HepG2 (cell line): Measurements from ENCODE around the gene MCF2L. TPM values are rescaled to one million over a fixed set of nuclear protein-coding genes. Genes with fewer than 3 reads are reported as not detected.

ENCODE experiments used
- ARID4A ChIP-seq: sonication (generic); formaldehyde crosslinking; IDR thresholded peaks from 2 replicates; pipeline ENCODE4 v1.5.0; 2020; ENCODE audit warnings: mild to moderate bottlenecking, missing genetic modification reagents, borderline replicate concordance
- REL ChIP-seq: sonication (generic); formaldehyde crosslinking; conservative IDR thresholded peaks from 2 replicates; pipeline ENCODE4 v1.8.0; 2022; ENCODE audit warnings: mild to moderate bottlenecking, missing genetic modification reagents, moderate library complexity
- ZC3H13 ChIP-seq: sonication (generic); formaldehyde crosslinking; IDR thresholded peaks from 2 replicates; pipeline ENCODE4 v1.8.1; 2023; ENCODE audit warnings: mild to moderate bottlenecking, missing genetic modification reagents, moderate library complexity
- ZNF329 ChIP-seq: sonication (generic); formaldehyde crosslinking; IDR thresholded peaks from 2 replicates; pipeline ENCODE4 v1.9.0; 2021; ENCODE audit warnings: low read depth, mild to moderate bottlenecking, missing genetic modification reagents
- ZNF652 ChIP-seq: IDR thresholded peaks from 2 replicates; pipeline ENCODE4 v1.6.1; 2016; ENCODE audit warnings: low read depth, borderline replicate concordance
- ZSCAN31 ChIP-seq: sonication (generic); formaldehyde crosslinking; IDR thresholded peaks from 2 replicates; pipeline ENCODE4 v1.5.0; 2020; ENCODE audit warnings: low read depth, mild to moderate bottlenecking, missing genetic modification reagents
- polyA plus RNA-seq, 8 experiments: library from polyadenylated mRNA; depleted of rRNA in 3 of 8; stranded (reverse) in 7 of 8; unstranded in 1 of 8; fragments of >200 nt; fragmentation: Illumina TruSeq in 4 of 8; extraction: Trizol in 4 of 8; gene quantifications; 2 replicates each; pipeline versions ENCODE4 v1.2.1 to v1.2.3, GENCODE V29; 2011 to 2016; ENCODE audit warnings: low read depth in 4 of 8, missing spikeins in 1 of 8, mixed read lengths in 1 of 8; ENCODE audit not compliant: insufficient read depth in 1 of 8
- total RNA-seq, 5 experiments: library from RNA; depleted of rRNA; stranded (reverse); fragments of >200 nt; fragmentation: Illumina TruSeq; extraction: Trizol; gene quantifications; 2 replicates each; pipeline ENCODE4 v1.2.3, GENCODE V29; 2016; ENCODE audit warnings: low read depth in 1 of 5
- TF ChIP-seq, protein P1 (sequence below): sonication (generic); formaldehyde crosslinking; IDR thresholded peaks from 2 replicates; pipeline ENCODE4 v1.4.0; 2020; ENCODE audit warnings: missing genetic modification reagents, borderline replicate concordance
- TF ChIP-seq, protein P2 (sequence below): sonication (generic); formaldehyde crosslinking; IDR thresholded peaks from one replicate; pipeline ENCODE4 v1.5.1; 2020; ENCODE audit warnings: mild to moderate bottlenecking, missing genetic modification reagents; ENCODE audit errors: not compliant biosample characterization
- TF ChIP-seq, protein P3 (sequence below): sonication (generic); formaldehyde crosslinking; IDR thresholded peaks from 2 replicates; pipeline ENCODE4 v1.8.0; 2022; ENCODE audit warnings: mild to moderate bottlenecking, missing genetic modification reagents

Gene MCF2L
- total and polyA plus RNA-seq, 2 of the 13 experiments (the other 11 are each of a cell fraction or from before 2014, with no cell fraction given): 19.4 to 28.4 TPM

DNA sequence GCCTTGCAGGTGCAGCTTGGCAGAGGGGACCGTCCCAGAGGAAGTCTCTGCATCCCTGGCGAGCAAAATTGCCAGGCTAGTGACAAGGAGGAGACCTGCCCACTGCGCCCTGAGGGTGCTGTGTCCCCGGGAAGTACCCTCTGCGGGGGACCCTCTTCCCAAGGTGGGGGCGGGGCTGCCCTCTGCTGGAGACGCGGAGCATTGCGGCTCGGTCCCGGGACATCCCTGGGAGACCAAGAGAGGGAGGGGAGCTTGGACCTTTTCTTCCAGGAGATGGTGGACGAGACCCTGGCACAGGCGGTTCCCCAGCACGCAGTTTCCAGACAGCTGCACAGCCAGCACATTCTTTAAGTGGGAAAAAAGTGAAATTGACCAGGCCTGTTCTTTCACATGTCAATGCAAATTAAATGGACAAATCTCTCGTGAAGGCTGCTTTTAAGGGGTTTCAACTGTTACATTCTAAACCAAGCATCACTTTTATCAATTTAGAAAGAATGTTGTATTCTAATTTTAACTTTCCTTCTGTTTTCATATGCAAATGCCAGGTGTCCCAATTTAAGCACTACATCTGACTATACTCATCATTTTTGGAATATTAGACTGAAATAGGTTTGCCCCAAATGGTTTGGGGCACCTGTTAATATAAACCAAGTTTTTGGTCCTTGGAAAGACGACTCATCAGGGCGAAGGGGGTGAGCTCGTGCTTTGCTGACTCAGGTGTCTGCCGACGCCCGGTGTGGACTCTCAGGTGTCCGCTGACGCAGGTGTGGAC, 60.7 kb downstream of the MCF2L start (continued):
- TF ChIP-seq ARID4A (CRISPR knock-in tag): peak; percentile 52; the same call in 1 of the 2 replicates
- TF ChIP-seq, protein P1, sequence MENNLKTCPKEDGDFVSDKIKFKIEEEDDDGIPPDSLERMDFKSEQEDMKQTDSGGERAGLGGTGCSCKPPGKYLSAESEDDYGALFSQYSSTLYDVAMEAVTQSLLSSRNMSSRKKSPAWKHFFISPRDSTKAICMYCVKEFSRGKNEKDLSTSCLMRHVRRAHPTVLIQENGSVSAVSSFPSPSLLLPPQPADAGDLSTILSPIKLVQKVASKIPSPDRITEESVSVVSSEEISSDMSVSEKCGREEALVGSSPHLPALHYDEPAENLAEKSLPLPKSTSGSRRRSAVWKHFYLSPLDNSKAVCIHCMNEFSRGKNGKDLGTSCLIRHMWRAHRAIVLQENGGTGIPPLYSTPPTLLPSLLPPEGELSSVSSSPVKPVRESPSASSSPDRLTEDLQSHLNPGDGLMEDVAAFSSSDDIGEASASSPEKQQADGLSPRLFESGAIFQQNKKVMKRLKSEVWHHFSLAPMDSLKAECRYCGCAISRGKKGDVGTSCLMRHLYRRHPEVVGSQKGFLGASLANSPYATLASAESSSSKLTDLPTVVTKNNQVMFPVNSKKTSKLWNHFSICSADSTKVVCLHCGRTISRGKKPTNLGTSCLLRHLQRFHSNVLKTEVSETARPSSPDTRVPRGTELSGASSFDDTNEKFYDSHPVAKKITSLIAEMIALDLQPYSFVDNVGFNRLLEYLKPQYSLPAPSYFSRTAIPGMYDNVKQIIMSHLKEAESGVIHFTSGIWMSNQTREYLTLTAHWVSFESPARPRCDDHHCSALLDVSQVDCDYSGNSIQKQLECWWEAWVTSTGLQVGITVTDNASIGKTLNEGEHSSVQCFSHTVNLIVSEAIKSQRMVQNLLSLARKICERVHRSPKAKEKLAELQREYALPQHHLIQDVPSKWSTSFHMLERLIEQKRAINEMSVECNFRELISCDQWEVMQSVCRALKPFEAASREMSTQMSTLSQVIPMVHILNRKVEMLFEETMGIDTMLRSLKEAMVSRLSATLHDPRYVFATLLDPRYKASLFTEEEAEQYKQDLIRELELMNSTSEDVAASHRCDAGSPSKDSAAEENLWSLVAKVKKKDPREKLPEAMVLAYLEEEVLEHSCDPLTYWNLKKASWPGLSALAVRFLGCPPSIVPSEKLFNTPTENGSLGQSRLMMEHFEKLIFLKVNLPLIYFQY (CRISPR knock-in tag): no peak
- TF ChIP-seq ZNF652 (CRISPR knock-in tag): no peak
- TF ChIP-seq REL (CRISPR knock-in tag): no peak
- TF ChIP-seq, protein P2, sequence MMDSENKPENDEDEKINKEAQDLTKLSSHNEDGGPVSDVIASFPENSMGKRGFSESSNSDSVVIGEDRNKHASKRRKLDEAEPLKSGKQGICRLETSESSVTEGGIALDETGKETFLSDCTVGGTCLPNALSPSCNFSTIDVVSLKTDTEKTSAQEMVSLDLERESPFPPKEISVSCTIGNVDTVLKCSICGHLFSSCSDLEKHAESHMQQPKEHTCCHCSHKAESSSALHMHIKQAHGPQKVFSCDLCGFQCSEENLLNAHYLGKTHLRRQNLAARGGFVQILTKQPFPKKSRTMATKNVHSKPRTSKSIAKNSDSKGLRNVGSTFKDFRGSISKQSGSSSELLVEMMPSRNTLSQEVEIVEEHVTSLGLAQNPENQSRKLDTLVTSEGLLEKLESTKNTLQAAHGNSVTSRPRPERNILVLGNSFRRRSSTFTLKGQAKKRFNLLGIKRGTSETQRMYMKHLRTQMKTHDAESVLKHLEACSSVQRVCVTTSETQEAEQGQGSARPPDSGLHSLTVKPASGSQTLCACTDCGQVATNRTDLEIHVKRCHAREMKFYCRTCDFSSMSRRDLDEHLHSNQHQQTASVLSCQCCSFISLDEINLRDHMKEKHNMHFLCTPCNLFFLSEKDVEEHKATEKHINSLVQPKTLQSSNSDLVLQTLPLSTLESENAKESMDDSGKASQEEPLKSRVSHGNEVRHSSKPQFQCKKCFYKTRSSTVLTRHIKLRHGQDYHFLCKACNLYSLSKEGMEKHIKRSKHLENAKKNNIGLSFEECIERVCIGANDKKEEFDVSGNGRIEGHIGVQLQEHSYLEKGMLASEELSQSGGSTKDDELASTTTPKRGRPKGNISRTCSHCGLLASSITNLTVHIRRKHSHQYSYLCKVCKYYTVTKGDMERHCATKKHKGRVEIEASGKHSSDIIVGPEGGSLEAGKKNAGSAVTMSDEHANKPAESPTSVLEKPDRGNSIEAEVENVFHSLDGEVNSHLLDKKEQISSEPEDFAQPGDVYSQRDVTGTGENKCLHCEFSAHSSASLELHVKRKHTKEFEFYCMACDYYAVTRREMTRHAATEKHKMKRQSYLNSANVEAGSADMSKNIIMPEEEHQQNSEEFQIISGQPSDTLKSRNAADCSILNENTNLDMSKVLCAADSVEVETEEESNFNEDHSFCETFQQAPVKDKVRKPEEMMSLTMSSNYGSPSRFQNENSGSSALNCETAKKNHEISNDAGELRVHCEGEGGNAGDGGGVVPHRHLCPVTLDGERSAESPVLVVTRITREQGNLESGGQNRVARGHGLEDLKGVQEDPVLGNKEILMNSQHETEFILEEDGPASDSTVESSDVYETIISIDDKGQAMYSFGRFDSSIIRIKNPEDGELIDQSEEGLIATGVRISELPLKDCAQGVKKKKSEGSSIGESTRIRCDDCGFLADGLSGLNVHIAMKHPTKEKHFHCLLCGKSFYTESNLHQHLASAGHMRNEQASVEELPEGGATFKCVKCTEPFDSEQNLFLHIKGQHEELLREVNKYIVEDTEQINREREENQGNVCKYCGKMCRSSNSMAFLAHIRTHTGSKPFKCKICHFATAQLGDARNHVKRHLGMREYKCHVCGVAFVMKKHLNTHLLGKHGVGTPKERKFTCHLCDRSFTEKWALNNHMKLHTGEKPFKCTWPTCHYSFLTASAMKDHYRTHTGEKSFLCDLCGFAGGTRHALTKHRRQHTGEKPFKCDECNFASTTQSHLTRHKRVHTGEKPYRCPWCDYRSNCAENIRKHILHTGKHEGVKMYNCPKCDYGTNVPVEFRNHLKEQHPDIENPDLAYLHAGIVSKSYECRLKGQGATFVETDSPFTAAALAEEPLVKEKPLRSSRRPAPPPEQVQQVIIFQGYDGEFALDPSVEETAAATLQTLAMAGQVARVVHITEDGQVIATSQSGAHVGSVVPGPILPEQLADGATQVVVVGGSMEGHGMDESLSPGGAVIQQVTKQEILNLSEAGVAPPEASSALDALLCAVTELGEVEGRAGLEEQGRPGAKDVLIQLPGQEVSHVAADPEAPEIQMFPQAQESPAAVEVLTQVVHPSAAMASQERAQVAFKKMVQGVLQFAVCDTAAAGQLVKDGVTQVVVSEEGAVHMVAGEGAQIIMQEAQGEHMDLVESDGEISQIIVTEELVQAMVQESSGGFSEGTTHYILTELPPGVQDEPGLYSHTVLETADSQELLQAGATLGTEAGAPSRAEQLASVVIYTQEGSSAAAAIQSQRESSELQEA (CRISPR knock-in tag): no peak
- TF ChIP-seq ZNF329 (CRISPR knock-in tag): no peak
- TF ChIP-seq, protein P3, sequence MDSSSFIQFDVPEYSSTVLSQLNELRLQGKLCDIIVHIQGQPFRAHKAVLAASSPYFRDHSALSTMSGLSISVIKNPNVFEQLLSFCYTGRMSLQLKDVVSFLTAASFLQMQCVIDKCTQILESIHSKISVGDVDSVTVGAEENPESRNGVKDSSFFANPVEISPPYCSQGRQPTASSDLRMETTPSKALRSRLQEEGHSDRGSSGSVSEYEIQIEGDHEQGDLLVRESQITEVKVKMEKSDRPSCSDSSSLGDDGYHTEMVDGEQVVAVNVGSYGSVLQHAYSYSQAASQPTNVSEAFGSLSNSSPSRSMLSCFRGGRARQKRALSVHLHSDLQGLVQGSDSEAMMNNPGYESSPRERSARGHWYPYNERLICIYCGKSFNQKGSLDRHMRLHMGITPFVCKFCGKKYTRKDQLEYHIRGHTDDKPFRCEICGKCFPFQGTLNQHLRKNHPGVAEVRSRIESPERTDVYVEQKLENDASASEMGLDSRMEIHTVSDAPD (CRISPR knock-in tag): 0 out of 2 replicates have a peak, but pooled peaks have one; percentile 28
- TF ChIP-seq ZC3H13: no peak
- no peak for TF ChIP-seq ZSCAN31
